SK-N-SH treated with all-trans-retinoic acid at 6 μM for 48 hours (cell line): Measurements from ENCODE around the gene NCAPD2.

Experiments
- CSDC2 ChIP-seq: fragments of 250-450 bp; sonication (Bioruptor Pico); IDR thresholded peaks from 2 replicates; pipeline ENCODE4 v1.5.0; 2020; ENCODE audit warnings: mild to moderate bottlenecking, moderate library complexity
- PATZ1 ChIP-seq: fragments of 250-450 bp; sonication (Bioruptor Pico); IDR thresholded peaks from 2 replicates; pipeline ENCODE4 v1.8.0; 2020; ENCODE audit warnings: mild to moderate bottlenecking, moderate library complexity, borderline replicate concordance
- PPARA ChIP-seq: fragments of 250-450 bp; sonication (Bioruptor Pico); IDR thresholded peaks from 2 replicates; pipeline ENCODE4 v1.5.0; 2020; ENCODE audit warnings: mild to moderate bottlenecking, borderline replicate concordance

- TF ChIP-seq PATZ1 (CRISPR knock-in tag) (no peak), CSDC2 (CRISPR knock-in tag) (no peak), PPARA (CRISPR knock-in tag) (no peak)
These were observed 21.9 kb upstream of the NCAPD2 start for GRCh38 chr12:6471989-6472360.
